NCI-H526 (cell line): ENCODE data around the gene C6orf141.

Source experiments
- DNase-seq, 2 experiments: peaks; one replicate each; lab custom pipeline; 2025; lab: John Stamatoyannopoulos, UW

The C6orf141 gene

GRCh38 chr6:49539102-49539501 lies 11.4 kb upstream of the C6orf141 start:
- no peak for DNase-seq

- DNase-seq: no peak
Measured at GRCh38 chr6:49540614-49541013, 9.9 kb upstream of the C6orf141 start.

GRCh38 chr6:49541210-49541724 lies 9.2 kb upstream of the C6orf141 start:
- DNase-seq: peak in 1 of 2 experiments; percentile 30

- no peak for DNase-seq
Measured at GRCh38 chr6:49541936-49542335, 8.5 kb upstream of the C6orf141 start.

- no peak for DNase-seq
Measured at GRCh38 chr6:49543087-49543858, 7.2 kb upstream of the C6orf141 start.

- no peak for DNase-seq
Measured at GRCh38 chr6:49546331-49546730, 4.1 kb upstream of the C6orf141 start.

GRCh38 chr6:49548613-49549304 lies 1.7 kb upstream of the C6orf141 start:
- DNase-seq: no peak

- no peak for DNase-seq
Measured at GRCh38 chr6:49549691-49550491, 577 bp upstream of the C6orf141 start.

- DNase-seq: peak in 1 of 2 experiments; percentile 32
Measured at GRCh38 chr6:49551078-49551865, 804 bp downstream of the C6orf141 start.

- no peak for DNase-seq
Measured at GRCh38 chr6:49551866-49552129, 1.3 kb downstream of the C6orf141 start.

- DNase-seq: no peak
Measured at GRCh38 chr6:49552596-49552995, 2.1 kb downstream of the C6orf141 start.

GRCh38 chr6:49553384-49553783 lies 2.9 kb downstream of the C6orf141 start:
- no peak for DNase-seq

GRCh38 chr6:49555951-49556350 lies 5.5 kb downstream of the C6orf141 start:
- DNase-seq: no peak

GRCh38 chr6:49556429-49556837 lies 6.0 kb downstream of the C6orf141 start:
- peak; percentile 10 to 25 for DNase-seq

GRCh38 chr6:49557177-49557576 lies 6.7 kb downstream of the C6orf141 start:
- DNase-seq: no peak

GRCh38 chr6:49558238-49558637 lies 7.8 kb downstream of the C6orf141 start:
- no peak for DNase-seq

- no peak for DNase-seq
Measured at GRCh38 chr6:49563006-49563886, 12.8 kb downstream of the C6orf141 start.

- DNase-seq: no peak
Measured at GRCh38 chr6:49564552-49564951, 14.1 kb downstream of the C6orf141 start.

- DNase-seq: no peak
Measured at GRCh38 chr6:49565261-49565660, 14.8 kb downstream of the C6orf141 start.

- no peak for DNase-seq
Measured at GRCh38 chr6:49565855-49566254, 15.4 kb downstream of the C6orf141 start.
